Right lobe of liver (tissue), 6 donors: ENCODE data around the gene DPYD. TPM values are rescaled to one million over a fixed set of nuclear protein-coding genes. Genes with fewer than 3 reads are reported as not detected.

ENCODE experiments used
- ATAC-seq, 4 donors: fragments of 200-7000 bp; cut with Tn5 transposase; one replicate each; pipeline ENCODE4 v1.9.1; 2020; ENCODE audit warnings: mild to moderate bottlenecking in 4 of 4, moderate library complexity in 4 of 4
- DNase-seq, 3 donors: peaks; one replicate each; pipeline ENCODE4 v3.0.0-alpha.2; 2020
- H3K27ac ChIP-seq, 3 donors: fragments of 200-600 bp; one replicate each; pipeline ENCODE4 v1.8.0; 2022
- H3K27me3 ChIP-seq, 2 donors: fragments of 200-600 bp; one replicate each; pipeline ENCODE4 v1.8.0; 2022
- H3K36me3 ChIP-seq, 4 donors: fragments of 200-600 bp; sonication (generic) in 1 of 4; one replicate each; pipeline versions ENCODE4 v1.5.1 to v1.8.0; 2017 to 2022; ENCODE audit warnings: control low read depth in 1 of 4
- H3K4me1 ChIP-seq, 4 donors: fragments of 200-600 bp; sonication (generic) in 1 of 4; one replicate each; pipeline versions ENCODE4 v1.5.1 to v1.8.0; 2017 to 2022; ENCODE audit warnings: control low read depth in 1 of 4
- H3K4me3 ChIP-seq, 3 donors: fragments of 200-600 bp; one replicate each; pipeline ENCODE4 v1.8.0; 2022
- H3K9me3 ChIP-seq, 4 donors: fragments of 200-600 bp; sonication (generic) in 1 of 4; one replicate each; pipeline versions ENCODE4 v1.5.1 to v1.8.0; 2017 to 2022; ENCODE audit warnings: control low read depth in 1 of 4
- CTCF ChIP-seq, 4 donors: fragments of 200-600 bp in 3 of 4; fragments of 450-650 bp in 1 of 4; IDR thresholded peaks; one replicate each; pipeline versions ENCODE4 v1.5.1 to v1.8.0; 2016 to 2022; ENCODE audit warnings: antibody characterized with exemption in 4 of 4, mild to moderate bottlenecking in 2 of 4
- POLR2A ChIP-seq: fragments of 450-650 bp; IDR thresholded peaks from one replicate; pipeline ENCODE4 v1.6.1; 2017; ENCODE audit warnings: antibody characterized with exemption, mild to moderate bottlenecking
- WGBS: methylation state at CpG from one replicate; pipeline ENCODE4 v1.1.6; 2018; ENCODE audit warnings: low coverage, low lambda C conversion rate; ENCODE audit not compliant: insufficient coverage; ENCODE audit errors: missing lambda C conversion rate; 5-methylcytosine and 5-hydroxymethylcytosine counted together
- intact Hi-C, 2 donors: fragments of 100-400 bp; cut with DNase I; formaldehyde crosslinking; loops; one replicate each; pipeline versions ENCODE4 v1.11.2 to v1.14.1; 2022
- total RNA-seq, 6 experiments: library from RNA; depleted of rRNA in 2 of 6; stranded (reverse); fragments of >200 nt in 2 of 6; fragmentation: NEBNext Ultra II Directional in 3 of 6; extraction: Animal tissue kit (Norgen Biotek cat#: 25700) in 3 of 6; gene quantifications; one replicate each; pipeline versions ENCODE4 v1.1.0 to v1.2.4, GENCODE V29; 2016 to 2023
- donor health status: DM: no; HTN: yes; CAD: no.
- donor health status: DM: no; HTN: no; CAD: no.
- donor health status: DM: no; HTN: no; CAD: no.
- donor health status: DM: no; HTN: yes; CAD: no.
- donor health status: DM: no; HTN: yes; CAD: no.

The DPYD gene
- total RNA-seq, 6 experiments from 2014 or later: 25.2 to 74.4 (median 40.0) TPM

- no peak overlapping the region for H3K27ac ChIP-seq
- intact Hi-C loops: no loop called here
Measured at GRCh38 chr1:97066860-97067259, 854.0 kb downstream of the DPYD start.

GRCh38 chr1:97063532-97063931 lies 857.3 kb downstream of the DPYD start:
- peaks cover 0 to 7% (median 2%) of the 10 kb centered on the region in 4 donors for H3K9me3 ChIP-seq
- peaks cover 0 to 13% (median 3%) of the 10 kb centered on the region in 4 donors for H3K4me1 ChIP-seq
- H3K36me3 ChIP-seq: no peaks in the 10 kb centered on the region
- H3K27ac ChIP-seq: peak overlapping the region in 1 of 3 donors; percentile 58
- intact Hi-C loops: no loop called here
- ATAC-seq (peak; percentile 84 to 99 (median 94)), DNase-seq (no peak)
- H3K27me3 ChIP-seq: no peaks in the 10 kb centered on the region
- TF ChIP-seq CTCF (IDR thresholded peaks at IDR 0.05) (no peak), POLR2A (no peak)
- H3K4me3 ChIP-seq: no peak overlapping the region

More at GRCh38 chr1:97066860-97067259, 854.0 kb downstream of the DPYD start:
- ATAC-seq (no peak), DNase-seq (no peak)
- TF ChIP-seq CTCF (IDR thresholded peaks at IDR 0.05): no peak
- TF ChIP-seq POLR2A: no peak
- Histone ChIP-seq H3K4me3 (no peak overlapping the region), H3K9me3 (peaks cover 0 to 5% (median 2%) of the 10 kb centered on the region in 4 donors), H3K4me1 (peaks cover 0 to 13% (median 3%) of the 10 kb centered on the region in 4 donors), H3K27me3 (no peaks in the 10 kb centered on the region), H3K36me3 (no peaks in the 10 kb centered on the region)

- peaks cover 0 to 13% (median 3%) of the 10 kb centered on the region in 4 donors for H3K4me1 ChIP-seq
- no peak overlapping the region for H3K27ac ChIP-seq
- H3K9me3 ChIP-seq: peaks cover 0 to 7% (median 2%) of the 10 kb centered on the region in 4 donors
- H3K36me3 ChIP-seq: no peaks in the 10 kb centered on the region
- intact Hi-C loops: no loop called here
- no peak for ATAC-seq
- WGBS: 43% methylated on average over 1 of the region's 2 CpGs
- H3K4me3 ChIP-seq: no peak overlapping the region
- DNase-seq: no peak
- no peak for TF ChIP-seq CTCF (IDR thresholded peaks at IDR 0.05)
- TF ChIP-seq POLR2A: no peak
- H3K27me3 ChIP-seq: no peaks in the 10 kb centered on the region
Measured at GRCh38 chr1:97061604-97062003, 859.2 kb downstream of the DPYD start.

- no peaks in the 10 kb centered on the region for H3K9me3 ChIP-seq
- no peak for TF ChIP-seq POLR2A
- DNase-seq (no peak), ATAC-seq (no peak)
- H3K27ac ChIP-seq: no peak overlapping the region
- no peaks in the 10 kb centered on the region for H3K4me1 ChIP-seq
- H3K4me3 ChIP-seq: no peak overlapping the region
- intact Hi-C loops: no loop called here
- no peaks in the 10 kb centered on the region for H3K36me3 ChIP-seq
- 100% methylated on average over 1 of the region's 2 CpGs for WGBS
- no peaks in the 10 kb centered on the region for H3K27me3 ChIP-seq
Measured at GRCh38 chr1:97056386-97056785, 864.4 kb downstream of the DPYD start.

- TF ChIP-seq POLR2A (no peak), CTCF (IDR thresholded peaks at IDR 0.05) (no peak)
Measured at GRCh38 chr1:97053268-97053667, 867.6 kb downstream of the DPYD start.

More at GRCh38 chr1:97053268-97053667, 867.6 kb downstream of the DPYD start:
- Histone ChIP-seq H3K27ac (no peak overlapping the region), H3K4me1 (no peaks in the 10 kb centered on the region), H3K36me3 (no peaks in the 10 kb centered on the region), H3K9me3 (no peaks in the 10 kb centered on the region), H3K27me3 (no peaks in the 10 kb centered on the region), H3K4me3 (no peak overlapping the region)
- 62% methylated on average over 2 of the region's 2 CpGs for WGBS
- DNase-seq (no peak), ATAC-seq (no peak)
- intact Hi-C loops: no loop called here
